ENCODE results near the gene IL20RB.

Gene IL20RB

GRCh38 chr3:136957751-136958288, at the start of gene IL20RB:
Gene IL20RB, plus strand, starts transcription at chr3:136957983. Its CDS starts 131 bp downstream, at chr3:136958114.
- DNase-seq (ENCODE audit: low read depth in 2 of 2) = no peak

- DNase-seq (ENCODE audit: low read depth in 2 of 2) = no peak
Observed at GRCh38 chr3:136908297-136908696, 49.5 kb upstream of the IL20RB start.

GRCh38 chr3:136909187-136909586, 48.6 kb upstream of the IL20RB start:
- no peak for DNase-seq (ENCODE audit: low read depth in 2 of 2)

GRCh38 chr3:136910697-136911096, 47.1 kb upstream of the IL20RB start:
- DNase-seq (ENCODE audit: low read depth in 2 of 2) = no peak

GRCh38 chr3:136913168-136913567, 44.6 kb upstream of the IL20RB start:
- no peak for DNase-seq (ENCODE audit: low read depth in 2 of 2)

- no peak for DNase-seq (ENCODE audit: low read depth in 2 of 2)
Observed at GRCh38 chr3:136914739-136915138, 43.0 kb upstream of the IL20RB start.

- DNase-seq (ENCODE audit: low read depth in 2 of 2) = no peak
Observed at GRCh38 chr3:136916223-136916622, 41.6 kb upstream of the IL20RB start.

- DNase-seq (ENCODE audit: low read depth in 2 of 2) = no peak
Observed at GRCh38 chr3:136919799-136920580, 37.8 kb upstream of the IL20RB start.

GRCh38 chr3:136920904-136921611, 36.7 kb upstream of the IL20RB start:
- DNase-seq (ENCODE audit: low read depth in 2 of 2) = no peak

- no peak for DNase-seq (ENCODE audit: low read depth in 2 of 2)
Observed at GRCh38 chr3:136925425-136926190, 32.2 kb upstream of the IL20RB start.

- no peak for DNase-seq (ENCODE audit: low read depth in 2 of 2)
Observed at GRCh38 chr3:136928240-136928639, 29.5 kb upstream of the IL20RB start.

- DNase-seq (ENCODE audit: low read depth in 2 of 2) = no peak
Observed at GRCh38 chr3:136929977-136930670, 27.7 kb upstream of the IL20RB start.

- DNase-seq (ENCODE audit: low read depth in 2 of 2) = no peak
Observed at GRCh38 chr3:136931606-136932005, 26.2 kb upstream of the IL20RB start.

- no peak for DNase-seq (ENCODE audit: low read depth in 2 of 2)
Observed at GRCh38 chr3:136932523-136932922, 25.3 kb upstream of the IL20RB start.

- no peak for DNase-seq (ENCODE audit: low read depth in 2 of 2)
Observed at GRCh38 chr3:136932978-136933772, 24.6 kb upstream of the IL20RB start.

GRCh38 chr3:136937175-136937574, 20.6 kb upstream of the IL20RB start:
- DNase-seq (ENCODE audit: low read depth in 2 of 2) = no peak

GRCh38 chr3:136937851-136938250, 19.9 kb upstream of the IL20RB start:
- no peak for DNase-seq (ENCODE audit: low read depth in 2 of 2)

GRCh38 chr3:136938334-136938733, 19.4 kb upstream of the IL20RB start:
- DNase-seq (ENCODE audit: low read depth in 2 of 2) = no peak

- DNase-seq (ENCODE audit: low read depth in 2 of 2) = no peak
Observed at GRCh38 chr3:136939489-136939888, 18.3 kb upstream of the IL20RB start.

GRCh38 chr3:136942803-136943202, 15.0 kb upstream of the IL20RB start:
- DNase-seq (ENCODE audit: low read depth in 2 of 2) = no peak

GRCh38 chr3:136943436-136943835, 14.3 kb upstream of the IL20RB start:
- DNase-seq (ENCODE audit: low read depth in 2 of 2) = no peak

All from stimulated activated CD8-positive, alpha-beta memory T cell treated with anti-CD3 and anti-CD28 coated beads, Interleukin-2, amount 100 ng/mL, for 48 hours (primary cell).